Liver (tissue), 9 donors: Measurements from ENCODE around the gene MAN2A2. TPM values are rescaled to one million over a fixed set of nuclear protein-coding genes. Genes with fewer than 3 reads are reported as not detected.
A peak's percentile ranks its signal among the peaks of the same experiment; 100 is the strongest.

Source experiments
- DNase-seq: peaks from one replicate; pipeline ENCODE4 v3.0.0-alpha.2; 2017; ENCODE audit warnings: low spot score
- H3K27ac ChIP-seq, 2 donors: one replicate each; pipeline ENCODE4 v1.7.0; 2013; ENCODE audit warnings: inconsistent platforms in 2 of 2, low read length in 2 of 2, control low read depth in 1 of 2, low read depth in 1 of 2, mild to moderate bottlenecking in 1 of 2
- H3K27me3 ChIP-seq, 4 donors: one replicate each; pipeline versions ENCODE4 v1.6.1 to v1.7.0; 2013; ENCODE audit warnings: low read length in 3 of 4, inconsistent platforms in 1 of 4, mild to moderate bottlenecking in 1 of 4, moderate library complexity in 1 of 4; ENCODE audit not compliant: control insufficient read depth in 4 of 4, insufficient read depth in 4 of 4
- H3K36me3 ChIP-seq, 4 donors: one replicate each; pipeline versions ENCODE4 v1.6.1 to v1.7.0; 2013; ENCODE audit warnings: low read length in 3 of 4, mild to moderate bottlenecking in 3 of 4, low read depth in 1 of 4, moderate library complexity in 1 of 4; ENCODE audit not compliant: control insufficient read depth in 4 of 4, insufficient read depth in 3 of 4
- H3K4me1 ChIP-seq, 4 donors: one replicate each; pipeline versions ENCODE4 v1.6.1 to v1.7.0; 2013; ENCODE audit warnings: low read length in 3 of 4, mild to moderate bottlenecking in 3 of 4, moderate library complexity in 1 of 4; ENCODE audit not compliant: control insufficient read depth in 4 of 4, insufficient read depth in 4 of 4
- H3K4me3 ChIP-seq, 3 donors: one replicate each; pipeline versions ENCODE4 v1.6.1 to v1.7.0; 2013; ENCODE audit warnings: low read length in 3 of 3, control low read depth in 1 of 3, low read depth in 1 of 3, mild to moderate bottlenecking in 1 of 3
- H3K9ac ChIP-seq, 2 donors: one replicate each; pipeline ENCODE4 v1.7.0; 2013; ENCODE audit warnings: low read length in 2 of 2, mild to moderate bottlenecking in 2 of 2, moderate library complexity in 2 of 2, control low read depth in 1 of 2, low read depth in 1 of 2
- H3K9me3 ChIP-seq, 4 donors: one replicate each; pipeline versions ENCODE4 v1.6.1 to v1.7.0; 2013; ENCODE audit warnings: low read length in 3 of 4; ENCODE audit not compliant: control insufficient read depth in 4 of 4
- EGR1 ChIP-seq, 2 donors: IDR thresholded peaks; 2 replicates each; pipeline ENCODE4 v1.6.1; 2016 to 2018; ENCODE audit warnings: antibody characterized with exemption in 2 of 2, low read depth in 2 of 2
- FOXA1 ChIP-seq: IDR thresholded peaks from 2 replicates; pipeline ENCODE4 v1.6.1; 2016; ENCODE audit warnings: antibody characterized with exemption
- FOXA2 ChIP-seq: IDR thresholded peaks from 2 replicates; pipeline ENCODE4 v1.6.1; 2016; ENCODE audit warnings: antibody characterized with exemption
- HNF4A ChIP-seq, 2 donors: conservative IDR thresholded peaks; 2 replicates each; pipeline ENCODE4 v1.6.1; 2016; ENCODE audit warnings: antibody characterized with exemption in 2 of 2, mild to moderate bottlenecking in 2 of 2
- HNF4G ChIP-seq: IDR thresholded peaks from 2 replicates; pipeline ENCODE4 v1.6.1; 2016; ENCODE audit warnings: antibody characterized with exemption
- JUND ChIP-seq, 2 donors: IDR thresholded peaks; 2 replicates each; pipeline ENCODE4 v1.6.1; 2016; ENCODE audit warnings: antibody characterized with exemption in 2 of 2
- NR2F2 ChIP-seq: IDR thresholded peaks from 2 replicates; pipeline ENCODE4 v1.6.1; 2016; ENCODE audit warnings: antibody characterized with exemption
- RAD21 ChIP-seq, 2 donors: IDR thresholded peaks; 2 replicates each; pipeline ENCODE4 v1.6.1; 2016; ENCODE audit warnings: antibody characterized with exemption in 2 of 2, mild to moderate bottlenecking in 2 of 2
- RXRA ChIP-seq, 2 donors: IDR thresholded peaks; 2 replicates each; pipeline ENCODE4 v1.6.1; 2017 to 2018; ENCODE audit warnings: antibody characterized with exemption in 2 of 2, mild to moderate bottlenecking in 1 of 2
- SP1 ChIP-seq: IDR thresholded peaks from 2 replicates; pipeline ENCODE4 v1.6.1; 2018; ENCODE audit warnings: antibody characterized with exemption, mild to moderate bottlenecking
- TAF1 ChIP-seq: conservative IDR thresholded peaks from 2 replicates; pipeline ENCODE4 v1.6.1; 2016; ENCODE audit warnings: antibody characterized with exemption, mild to moderate bottlenecking
- YY1 ChIP-seq: IDR thresholded peaks from 2 replicates; pipeline ENCODE4 v1.6.1; 2016; ENCODE audit warnings: antibody characterized with exemption, mild to moderate bottlenecking
- WGBS: extraction: QIAGEN DNeasy Blood & Tissue Kit; methylation state at CpG from one replicate; pipeline ENCODE4 v1.1.7; 2013; 5-methylcytosine and 5-hydroxymethylcytosine counted together
- polyA plus RNA-seq, 2 donors: library from polyadenylated mRNA; stranded (reverse) in 1 of 2; unstranded in 1 of 2; fragments of 200-250 nt in 1 of 2; fragments of >200 nt in 1 of 2; fragmentation: Nextera tagmentation in 1 of 2; extraction: Ambion mirVana in 1 of 2; gene quantifications; one replicate each; pipeline versions ENCODE4 v1.2.1 to v1.2.3, GENCODE V29; 2013 to 2015
- total RNA-seq, 2 donors: library from RNA; depleted of rRNA; stranded (reverse); fragments of >200 nt; gene quantifications; one replicate each; pipeline ENCODE4 v1.2.3, GENCODE V29; 2014
- TF ChIP-seq, protein P1 (sequence below): IDR thresholded peaks from 2 replicates; pipeline ENCODE4 v1.6.1; 2016; ENCODE audit warnings: antibody characterized with exemption, mild to moderate bottlenecking
- TF ChIP-seq, protein P2 (sequence below): IDR thresholded peaks from 2 replicates; pipeline ENCODE4 v1.6.1; 2016; ENCODE audit warnings: antibody characterized with exemption
- TF ChIP-seq, protein P3 (sequence below): fragments of 150-350 bp; IDR thresholded peaks from 2 replicates; pipeline ENCODE4 v1.5.1; 2017; ENCODE audit warnings: improper control_type of control experiment, low read depth, low read length; ENCODE audit not compliant: missing input control
- donor health status: healthy.
- donor health status: healthy.
- donor health status: healthy.
- donor health status: healthy.
- donor health status: healthy.

MAN2A2 gene
- total and polyA plus RNA-seq, 4 donors = 17.3 to 111 (median 50.9) TPM

DNA sequence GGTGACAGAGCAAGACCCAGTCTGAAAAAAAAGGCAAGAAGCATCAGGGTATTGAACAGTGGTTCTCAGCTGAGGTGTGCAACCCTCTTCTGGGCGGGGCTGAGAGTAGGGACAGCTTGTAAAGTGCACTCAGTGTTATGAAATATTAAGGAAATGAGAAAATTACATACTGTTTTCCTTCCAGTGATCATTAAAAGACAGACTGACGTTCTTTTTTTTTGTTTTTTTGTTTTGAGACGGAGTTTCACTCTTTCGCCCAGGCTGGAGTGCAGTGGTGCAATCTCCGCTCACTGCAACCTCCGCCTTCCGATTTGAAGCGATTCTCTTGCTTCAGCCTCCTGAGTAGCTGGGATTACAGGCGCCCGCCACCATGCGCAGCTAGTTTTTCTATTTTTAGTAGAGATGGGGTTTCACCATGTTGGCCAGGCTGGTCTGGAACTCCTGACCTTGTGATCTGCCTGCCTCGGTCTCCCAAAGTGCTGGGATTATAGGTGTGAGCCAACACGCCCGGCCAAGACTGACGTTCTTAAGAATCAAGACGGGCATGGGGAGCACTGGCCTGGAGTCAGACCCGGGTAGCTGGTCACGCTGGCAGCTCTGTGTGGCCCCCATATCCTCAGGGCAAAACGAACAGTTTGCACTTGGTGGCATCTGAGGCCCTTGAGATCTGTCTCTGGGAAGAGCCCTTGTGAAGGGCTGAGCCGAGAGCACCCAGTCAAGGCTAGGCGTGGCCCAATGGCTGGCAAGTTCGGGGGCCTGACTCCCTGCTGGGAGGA is 11.4 kb downstream of the MAN2A2 start:
- Histone ChIP-seq H3K36me3 (peaks cover 32 to 93% (median 70%) of the 10 kb centered on the region in 4 donors), H3K4me1 (no peaks in the 10 kb centered on the region), H3K9me3 (no peaks in the 10 kb centered on the region), H3K27ac (peak overlapping the region in 1 of 2 donors; percentile 32), H3K9ac (no peak overlapping the region), H3K27me3 (no peaks in the 10 kb centered on the region), H3K4me3 (no peak overlapping the region)
- TF ChIP-seq RAD21 (IDR thresholded peaks at IDR 0.05) (no peak), TAF1 (no peak), JUND (IDR thresholded peaks at IDR 0.05) (no peak), HNF4G (no peak), NR2F2 (no peak), RXRA (IDR thresholded peaks at IDR 0.05) (no peak), HNF4A (conservative IDR thresholded peaks at IDR 0.05) (no peak), EGR1 (IDR thresholded peaks at IDR 0.05; ENCODE audit: low read depth in 2 of 2) (no peak)
- TF ChIP-seq, protein P1, sequence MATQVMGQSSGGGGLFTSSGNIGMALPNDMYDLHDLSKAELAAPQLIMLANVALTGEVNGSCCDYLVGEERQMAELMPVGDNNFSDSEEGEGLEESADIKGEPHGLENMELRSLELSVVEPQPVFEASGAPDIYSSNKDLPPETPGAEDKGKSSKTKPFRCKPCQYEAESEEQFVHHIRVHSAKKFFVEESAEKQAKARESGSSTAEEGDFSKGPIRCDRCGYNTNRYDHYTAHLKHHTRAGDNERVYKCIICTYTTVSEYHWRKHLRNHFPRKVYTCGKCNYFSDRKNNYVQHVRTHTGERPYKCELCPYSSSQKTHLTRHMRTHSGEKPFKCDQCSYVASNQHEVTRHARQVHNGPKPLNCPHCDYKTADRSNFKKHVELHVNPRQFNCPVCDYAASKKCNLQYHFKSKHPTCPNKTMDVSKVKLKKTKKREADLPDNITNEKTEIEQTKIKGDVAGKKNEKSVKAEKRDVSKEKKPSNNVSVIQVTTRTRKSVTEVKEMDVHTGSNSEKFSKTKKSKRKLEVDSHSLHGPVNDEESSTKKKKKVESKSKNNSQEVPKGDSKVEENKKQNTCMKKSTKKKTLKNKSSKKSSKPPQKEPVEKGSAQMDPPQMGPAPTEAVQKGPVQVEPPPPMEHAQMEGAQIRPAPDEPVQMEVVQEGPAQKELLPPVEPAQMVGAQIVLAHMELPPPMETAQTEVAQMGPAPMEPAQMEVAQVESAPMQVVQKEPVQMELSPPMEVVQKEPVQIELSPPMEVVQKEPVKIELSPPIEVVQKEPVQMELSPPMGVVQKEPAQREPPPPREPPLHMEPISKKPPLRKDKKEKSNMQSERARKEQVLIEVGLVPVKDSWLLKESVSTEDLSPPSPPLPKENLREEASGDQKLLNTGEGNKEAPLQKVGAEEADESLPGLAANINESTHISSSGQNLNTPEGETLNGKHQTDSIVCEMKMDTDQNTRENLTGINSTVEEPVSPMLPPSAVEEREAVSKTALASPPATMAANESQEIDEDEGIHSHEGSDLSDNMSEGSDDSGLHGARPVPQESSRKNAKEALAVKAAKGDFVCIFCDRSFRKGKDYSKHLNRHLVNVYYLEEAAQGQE = no peak
- TF ChIP-seq, protein P2, sequence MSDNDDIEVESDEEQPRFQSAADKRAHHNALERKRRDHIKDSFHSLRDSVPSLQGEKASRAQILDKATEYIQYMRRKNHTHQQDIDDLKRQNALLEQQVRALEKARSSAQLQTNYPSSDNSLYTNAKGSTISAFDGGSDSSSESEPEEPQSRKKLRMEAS = no peak
- no peak for DNase-seq
- 93% methylated on average over 22 of the region's 22 CpGs for WGBS

DNA sequence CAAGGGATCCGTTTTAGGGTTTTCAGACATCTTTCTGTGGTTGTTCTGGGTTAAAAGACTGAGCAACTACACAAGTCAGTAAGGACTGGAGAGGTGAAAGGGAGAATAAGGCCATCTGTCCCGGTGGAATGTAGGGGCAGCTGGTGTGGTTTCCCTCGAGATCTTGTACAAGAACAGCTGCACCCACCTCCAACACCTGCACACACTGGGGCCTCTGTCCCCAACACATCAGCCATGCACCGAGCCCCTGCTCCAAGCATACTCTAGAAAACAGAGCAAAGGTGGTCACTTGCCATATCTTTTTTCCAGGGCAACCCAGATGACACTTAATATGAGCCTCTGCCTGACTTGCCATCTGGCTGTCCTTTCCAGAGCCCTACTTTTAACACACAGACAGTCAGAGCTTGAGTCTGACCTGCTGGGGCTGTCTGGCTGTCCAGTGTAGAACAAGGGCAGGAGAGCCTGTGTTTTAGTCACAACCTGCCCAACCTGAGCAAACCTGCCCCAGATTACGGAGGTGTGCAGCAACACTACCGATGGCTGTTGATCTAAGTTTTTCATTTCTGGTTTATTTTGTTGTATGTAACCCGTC is 12.2 kb downstream of the MAN2A2 start:
- Histone ChIP-seq H3K27ac (peak overlapping the region; percentile 11 to 32), H3K27me3 (no peaks in the 10 kb centered on the region), H3K36me3 (peaks cover 25 to 95% (median 73%) of the 10 kb centered on the region in 4 donors), H3K9ac (no peak overlapping the region), H3K4me1 (no peaks in the 10 kb centered on the region), H3K9me3 (no peaks in the 10 kb centered on the region), H3K4me3 (no peak overlapping the region)
- 83% methylated on average over 7 of the region's 7 CpGs for WGBS
- TF ChIP-seq RAD21 (IDR thresholded peaks at IDR 0.05) (no peak), YY1 (no peak), HNF4G (no peak)
- DNase-seq = no peak

DNA sequence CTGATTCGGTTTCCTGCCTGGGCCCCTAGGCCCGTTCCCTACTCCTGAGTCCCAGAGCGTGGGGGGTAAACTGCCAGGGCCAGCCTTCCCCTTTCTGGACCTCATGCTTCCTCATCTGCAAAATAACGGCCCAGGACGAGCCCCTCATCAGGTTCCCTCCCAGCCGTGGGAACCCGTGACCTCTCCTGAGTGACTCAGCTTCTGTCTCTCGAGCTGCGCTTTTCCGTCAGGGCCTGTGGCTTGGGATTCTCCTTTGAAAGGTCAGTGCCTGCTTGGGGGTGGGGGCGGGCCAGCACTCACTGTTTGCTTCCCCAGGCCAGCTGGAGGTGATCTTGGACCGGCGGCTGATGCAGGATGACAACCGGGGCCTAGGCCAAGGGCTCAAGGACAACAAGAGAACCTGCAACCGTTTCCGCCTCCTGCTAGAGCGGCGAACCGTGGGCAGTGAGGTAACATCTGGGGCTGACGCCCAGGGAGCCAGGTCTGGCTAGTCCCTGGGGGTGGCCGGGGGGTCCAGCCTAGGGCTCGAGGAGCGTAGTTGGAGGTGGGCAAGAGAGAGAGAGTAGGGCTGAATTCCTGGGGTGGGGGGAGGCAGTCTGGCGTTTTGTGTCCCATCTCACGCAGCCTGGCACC is 12.8 kb downstream of the MAN2A2 start:
- WGBS = 52% methylated on average over 25 of the region's 25 CpGs
- Histone ChIP-seq H3K4me1 (no peaks in the 10 kb centered on the region), H3K9ac (no peak overlapping the region), H3K36me3 (peaks cover 21 to 95% (median 72%) of the 10 kb centered on the region in 4 donors), H3K4me3 (no peak overlapping the region), H3K9me3 (no peaks in the 10 kb centered on the region), H3K27ac (peak overlapping the region; percentile 15 to 40), H3K27me3 (no peaks in the 10 kb centered on the region)
- no peak for DNase-seq
- TF ChIP-seq, protein P3, sequence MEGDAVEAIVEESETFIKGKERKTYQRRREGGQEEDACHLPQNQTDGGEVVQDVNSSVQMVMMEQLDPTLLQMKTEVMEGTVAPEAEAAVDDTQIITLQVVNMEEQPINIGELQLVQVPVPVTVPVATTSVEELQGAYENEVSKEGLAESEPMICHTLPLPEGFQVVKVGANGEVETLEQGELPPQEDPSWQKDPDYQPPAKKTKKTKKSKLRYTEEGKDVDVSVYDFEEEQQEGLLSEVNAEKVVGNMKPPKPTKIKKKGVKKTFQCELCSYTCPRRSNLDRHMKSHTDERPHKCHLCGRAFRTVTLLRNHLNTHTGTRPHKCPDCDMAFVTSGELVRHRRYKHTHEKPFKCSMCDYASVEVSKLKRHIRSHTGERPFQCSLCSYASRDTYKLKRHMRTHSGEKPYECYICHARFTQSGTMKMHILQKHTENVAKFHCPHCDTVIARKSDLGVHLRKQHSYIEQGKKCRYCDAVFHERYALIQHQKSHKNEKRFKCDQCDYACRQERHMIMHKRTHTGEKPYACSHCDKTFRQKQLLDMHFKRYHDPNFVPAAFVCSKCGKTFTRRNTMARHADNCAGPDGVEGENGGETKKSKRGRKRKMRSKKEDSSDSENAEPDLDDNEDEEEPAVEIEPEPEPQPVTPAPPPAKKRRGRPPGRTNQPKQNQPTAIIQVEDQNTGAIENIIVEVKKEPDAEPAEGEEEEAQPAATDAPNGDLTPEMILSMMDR = no peak
- TF ChIP-seq NR2F2 (no peak), RAD21 (IDR thresholded peaks at IDR 0.05) (peak in 1 of 2 donors; percentile 43), FOXA1 (peak; percentile 20), SP1 (peak; percentile 86), TAF1 (no peak), HNF4A (conservative IDR thresholded peaks at IDR 0.05) (peak; percentile 76 to 86), RXRA (IDR thresholded peaks at IDR 0.05) (peak; percentile 77 to 85), FOXA2 (no peak)
- TF ChIP-seq, protein P2 = no peak
- TF ChIP-seq, protein P1 = no peak
